Activated CD4-positive, alpha-beta T cell treated with anti-CD3 and anti-CD28 coated beads for 36 hours (primary cell): ENCODE measurements around the gene IL1B. TPM values are rescaled to one million over a fixed set of nuclear protein-coding genes. Genes with fewer than 3 reads are reported as not detected.
A peak's percentile ranks its signal among the peaks of the same experiment; 100 is the strongest.

Source experiments
- ATAC-seq: fragments of 200-7000 bp; cut with Tn5 transposase; one replicate; pipeline ENCODE4 v1.10.0; 2021; ENCODE audit warnings: mild to moderate bottlenecking, moderate library complexity
- CTCF ChIA-PET: fragments of 350-600 bp; sonication (Branson Sonifier 250); formaldehyde crosslinking; loops from one replicate; lab custom pipeline; 2021; ENCODE audit warnings: antibody characterized with exemption; lab: Charles Lee
- POLR2A ChIA-PET: fragments of 350-600 bp; sonication (Branson Sonifier 250); formaldehyde crosslinking; loops from one replicate; lab custom pipeline; 2021; ENCODE audit warnings: antibody characterized with exemption, inconsistent platforms; lab: Charles Lee
- DNase-seq: peaks from one replicate; pipeline ENCODE4 v3.0.0-alpha.2; 2020
- H3K27ac Mint-ChIP-seq: one replicate; pipeline ENCODE4 v1.8.0; 2021; ENCODE audit warnings: mixed read lengths
- H3K27me3 Mint-ChIP-seq: one replicate; pipeline ENCODE4 v1.8.0; 2021; ENCODE audit warnings: mixed read lengths
- H3K36me3 Mint-ChIP-seq: one replicate; pipeline ENCODE4 v1.8.0; 2021; ENCODE audit warnings: low read depth, mixed read lengths
- H3K4me1 Mint-ChIP-seq: one replicate; pipeline ENCODE4 v1.8.0; 2021; ENCODE audit warnings: mixed read lengths
- H3K4me3 Mint-ChIP-seq: one replicate; pipeline ENCODE4 v1.8.0; 2021; ENCODE audit warnings: mild to moderate bottlenecking, moderate library complexity, mixed read lengths
- H3K9me3 Mint-ChIP-seq: one replicate; pipeline ENCODE4 v1.8.0; 2021; ENCODE audit warnings: low read depth, mixed read lengths
- intact Hi-C, 2 experiments: fragments of 100-400 bp; cut with DNase I in 1 of 2; cut with micrococcal nuclease in 1 of 2; formaldehyde crosslinking; loops; one replicate each; pipeline versions ENCODE4 v1.14.2 to v1.15.1; 2022 to 2024; cut with DNase I, micrococcal nuclease
- total RNA-seq, 2 experiments: library from RNA; stranded (reverse); gene quantifications; one replicate each; pipeline ENCODE4 v1.2.3, GENCODE V29; 2021

The IL1B gene
- total RNA-seq, 2 experiments from 2014 or later = 0.18 to 0.37 TPM

DNA sequence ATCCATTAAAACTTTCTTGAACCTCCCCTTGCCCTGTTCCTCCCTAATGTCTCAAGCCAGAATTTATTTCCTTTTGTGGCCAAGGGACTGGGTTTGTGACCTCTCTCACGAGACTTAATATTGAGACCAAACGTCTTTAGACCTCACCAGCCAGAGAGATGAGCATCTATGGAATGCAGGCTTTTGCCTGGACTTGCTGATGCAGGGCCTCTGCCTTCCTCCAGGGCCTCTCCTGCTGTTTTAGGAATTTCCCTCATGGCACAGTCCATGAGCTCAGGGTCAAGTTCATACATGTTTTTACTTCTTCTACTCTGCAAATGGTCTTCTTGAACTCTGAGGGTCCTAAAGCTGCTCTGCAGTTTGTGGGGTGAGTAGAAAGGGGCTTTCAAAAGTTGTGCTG, 22.3 kb downstream of the IL1B start:
- H3K27me3 Mint-ChIP-seq = no peaks in the 10 kb centered on the region
- no peak for DNase-seq
- no peaks in the 10 kb centered on the region for H3K36me3 Mint-ChIP-seq
- POLR2A ChIA-PET = no interaction called here
- no peak for ATAC-seq
- H3K9me3 Mint-ChIP-seq = peaks cover 2% of the 10 kb centered on the region
- H3K4me3 Mint-ChIP-seq = no peak overlapping the region
- CTCF ChIA-PET = no interaction called here
- intact Hi-C loops = no loop called here
- no peak overlapping the region for H3K27ac Mint-ChIP-seq
- peaks cover 19% of the 10 kb centered on the region for H3K4me1 Mint-ChIP-seq

DNA sequence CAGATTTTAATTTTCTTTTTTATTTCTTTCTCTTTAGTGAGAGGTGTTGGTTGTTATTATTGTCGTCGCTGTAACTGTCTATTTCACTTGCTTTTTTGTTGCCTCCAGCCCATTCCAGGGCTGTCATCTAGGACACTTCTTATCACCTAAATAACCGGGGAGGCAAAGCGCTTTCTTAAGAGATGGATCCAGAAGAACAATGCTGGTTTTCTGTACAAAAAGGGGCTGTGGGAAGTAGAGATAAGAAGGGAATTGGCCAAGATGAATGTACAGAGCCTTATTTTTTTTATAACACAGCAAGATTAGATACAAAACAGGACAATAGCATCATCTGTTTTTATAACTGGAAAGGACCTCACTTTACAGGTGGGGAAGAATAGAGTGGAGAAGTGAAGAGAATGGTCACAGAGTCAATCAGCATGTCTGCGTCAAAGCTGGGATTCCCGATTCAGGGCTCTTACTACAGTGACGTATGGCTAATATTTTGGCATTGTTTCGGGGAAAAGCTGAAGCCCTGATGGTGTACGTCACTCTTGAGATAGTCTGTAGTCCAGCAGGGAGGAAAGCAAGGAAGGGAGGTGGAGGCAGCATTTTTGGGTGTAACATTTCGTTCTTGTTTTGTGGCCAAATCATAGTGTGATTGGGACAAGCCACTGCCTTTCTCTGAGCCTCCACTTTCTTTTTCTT, 23.2 kb downstream of the IL1B start:
- peaks cover 2% of the 10 kb centered on the region for H3K9me3 Mint-ChIP-seq
- DNase-seq (no peak), ATAC-seq (no peak)
- no peak overlapping the region for H3K4me3 Mint-ChIP-seq
- H3K36me3 Mint-ChIP-seq = no peaks in the 10 kb centered on the region
- no peaks in the 10 kb centered on the region for H3K27me3 Mint-ChIP-seq
- intact Hi-C loops = no loop called here
- CTCF ChIA-PET = interaction anchor here (1.8 kb wide), 1 partner anchor 64 kb away, joined by 4 read pairs; no protein-coding TSS in a partner anchor
- H3K27ac Mint-ChIP-seq = no peak overlapping the region
- POLR2A ChIA-PET = no interaction called here
- peaks cover 25% of the 10 kb centered on the region for H3K4me1 Mint-ChIP-seq

DNA sequence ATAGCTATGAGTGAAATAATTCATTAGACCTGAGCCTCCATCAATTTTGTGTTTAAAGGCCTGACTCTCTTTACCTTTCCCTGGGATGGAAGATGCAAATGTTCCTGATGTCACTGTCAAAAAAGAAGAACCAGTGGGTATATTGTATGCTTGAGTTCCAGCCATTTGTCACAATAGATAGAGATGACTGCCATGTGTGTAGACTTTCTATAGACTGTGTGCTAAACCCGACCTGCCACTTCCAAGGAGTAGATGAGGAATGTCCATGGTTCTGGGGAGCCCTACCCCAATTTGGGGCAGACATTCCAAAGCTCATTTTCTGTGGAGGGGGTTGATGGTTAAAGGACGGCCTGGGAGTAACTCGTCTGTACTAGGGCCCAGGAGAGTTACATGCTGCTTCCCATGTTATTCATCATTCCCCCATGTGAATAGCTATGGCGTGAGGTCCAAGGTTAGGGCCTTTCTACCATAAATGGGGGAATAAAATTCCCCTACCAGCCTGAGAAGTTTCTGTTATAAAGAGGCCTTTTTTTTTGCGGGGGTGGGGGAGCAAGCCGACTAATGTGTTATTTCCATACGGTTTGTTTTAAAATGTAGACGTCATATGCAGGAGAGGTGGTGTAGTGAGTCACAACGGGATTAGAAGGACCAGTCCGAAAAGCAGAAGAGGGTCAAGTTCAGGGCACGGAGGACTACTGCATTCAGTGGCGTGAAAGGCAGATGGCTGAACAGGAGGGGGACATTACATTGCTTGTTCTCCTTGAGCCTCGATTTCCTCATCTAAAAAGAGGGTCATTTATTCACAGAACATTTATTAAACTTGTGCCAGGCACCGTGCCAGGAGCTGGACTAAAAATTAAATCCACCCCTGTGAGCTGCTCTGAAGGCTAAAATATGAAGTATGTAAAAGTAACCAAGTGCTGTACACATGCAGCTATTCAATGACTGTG, 24.0 kb downstream of the IL1B start:
- no peaks in the 10 kb centered on the region for H3K36me3 Mint-ChIP-seq
- H3K27me3 Mint-ChIP-seq = no peaks in the 10 kb centered on the region
- ATAC-seq (no peak), DNase-seq (no peak)
- intact Hi-C loops = no loop called here
- H3K27ac Mint-ChIP-seq = peak overlapping the region; percentile 72
- peaks cover 3% of the 10 kb centered on the region for H3K9me3 Mint-ChIP-seq
- H3K4me3 Mint-ChIP-seq = no peak overlapping the region
- ChIA-PET CTCF (interaction anchor here (0.7 to 1.8 kb wide), 2 partner anchors 9 to 63 kb away, joined by 3 to 4 read pairs; no protein-coding TSS in a partner anchor), POLR2A (no interaction called here)
- H3K4me1 Mint-ChIP-seq = peaks cover 25% of the 10 kb centered on the region

DNA sequence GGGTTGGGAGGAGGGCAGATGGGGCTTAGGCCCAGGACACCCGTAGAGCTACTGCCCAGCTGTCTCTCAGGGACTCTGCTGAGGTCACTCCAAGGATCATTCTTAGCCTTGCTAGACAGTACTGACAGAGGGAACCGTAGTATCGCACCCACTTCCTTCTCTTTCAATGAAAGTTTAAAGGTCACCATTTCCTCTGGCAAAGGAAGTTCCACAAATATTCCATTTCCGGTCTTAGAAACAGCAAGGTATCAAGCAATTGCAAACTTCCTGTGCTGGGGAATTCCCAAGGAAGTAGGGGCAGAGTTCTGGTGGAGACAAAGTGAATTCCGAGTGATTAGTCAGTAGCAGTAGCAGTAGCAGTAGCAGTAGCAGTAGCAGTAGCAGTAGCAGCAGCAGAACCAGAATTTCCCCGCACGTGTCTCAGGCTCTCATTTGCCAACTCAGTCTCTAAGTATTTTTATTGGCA, 24.7 kb downstream of the IL1B start:
- H3K4me1 Mint-ChIP-seq = peaks cover 25% of the 10 kb centered on the region
- DNase-seq (peak; percentile 45), ATAC-seq (peak; percentile 79)
- no peaks in the 10 kb centered on the region for H3K36me3 Mint-ChIP-seq
- H3K27ac Mint-ChIP-seq = peak overlapping the region; percentile 72
- intact Hi-C loops = no loop called here
- peaks cover 9% of the 10 kb centered on the region for H3K9me3 Mint-ChIP-seq
- no peaks in the 10 kb centered on the region for H3K27me3 Mint-ChIP-seq
- ChIA-PET CTCF (interaction anchor here (0.7 to 1.8 kb wide), 2 partner anchors 8 to 62 kb away, joined by 3 to 4 read pairs; no protein-coding TSS in a partner anchor), POLR2A (no interaction called here)
- H3K4me3 Mint-ChIP-seq = no peak overlapping the region

DNA sequence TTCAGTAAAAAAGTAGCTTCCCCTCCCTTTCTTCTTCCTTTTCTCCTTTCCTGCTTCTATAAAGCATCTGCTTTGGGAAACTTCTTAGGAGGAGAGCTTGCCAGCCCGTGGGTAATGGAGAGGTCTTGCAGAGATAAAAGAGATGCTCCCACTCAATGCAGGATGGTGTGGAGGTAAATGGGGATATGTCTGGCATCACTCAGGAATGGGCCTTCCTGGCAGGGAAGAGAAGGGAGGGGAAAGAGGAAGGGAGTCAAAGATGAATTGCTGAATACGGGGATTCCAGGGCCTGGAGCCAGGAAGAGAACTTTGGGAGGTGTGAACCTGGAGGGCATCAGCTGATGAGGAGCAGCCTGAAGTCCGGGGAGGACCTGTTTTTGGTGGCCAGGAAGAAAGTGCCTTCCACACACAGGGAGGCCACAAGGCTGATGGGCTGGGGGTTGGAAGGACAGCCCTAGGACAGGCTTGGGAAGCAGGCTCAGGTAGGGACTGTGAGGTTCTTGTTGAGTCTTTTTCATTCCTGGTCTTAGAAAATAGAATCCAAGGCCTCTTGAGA, 25.2 kb downstream of the IL1B start:
- DNase-seq (no peak), ATAC-seq (peak; percentile 10)
- intact Hi-C loops = no loop called here
- Mint-ChIP-seq H3K4me3 (no peak overlapping the region), H3K27ac (peak overlapping the region; percentile 72), H3K27me3 (no peaks in the 10 kb centered on the region), H3K36me3 (no peaks in the 10 kb centered on the region), H3K4me1 (peaks cover 25% of the 10 kb centered on the region), H3K9me3 (peaks cover 9% of the 10 kb centered on the region)
- CTCF ChIA-PET = interaction anchor here (0.7 to 1.8 kb wide), 3 partner anchors 8 to 75 kb away, joined by 3 to 4 read pairs (median 3); no protein-coding TSS in a partner anchor
- POLR2A ChIA-PET = no interaction called here

DNA sequence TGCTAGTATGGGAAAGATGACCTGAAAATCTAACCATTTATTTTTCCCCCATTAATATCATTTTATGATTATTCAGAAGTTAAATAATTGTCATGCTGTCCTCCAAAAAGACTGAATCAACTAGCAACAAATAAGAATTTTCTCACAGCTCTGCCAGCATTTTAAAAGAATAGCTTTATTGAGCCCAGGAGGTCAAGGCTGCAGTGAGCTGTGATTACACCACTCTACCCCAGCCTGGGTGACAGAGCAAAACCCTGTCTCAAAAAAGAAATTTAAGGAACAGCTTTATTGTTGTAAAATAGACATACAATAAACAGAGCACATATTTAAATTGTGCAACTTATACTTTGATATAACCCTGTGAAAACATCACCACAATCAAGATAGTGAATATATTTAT, 27.5 kb downstream of the IL1B start:
- intact Hi-C loops = no loop called here
- DNase-seq (no peak), ATAC-seq (no peak)
- Mint-ChIP-seq H3K9me3 (peaks cover 9% of the 10 kb centered on the region), H3K27me3 (no peaks in the 10 kb centered on the region), H3K4me3 (no peak overlapping the region), H3K36me3 (no peaks in the 10 kb centered on the region), H3K4me1 (peaks cover 35% of the 10 kb centered on the region), H3K27ac (no peak overlapping the region)
- ChIA-PET CTCF (interaction anchor here (0.9 to 1.1 kb wide), 2 partner anchors 55 to 76 kb away, joined by 3 to 5 read pairs; no protein-coding TSS in a partner anchor), POLR2A (no interaction called here)

DNA sequence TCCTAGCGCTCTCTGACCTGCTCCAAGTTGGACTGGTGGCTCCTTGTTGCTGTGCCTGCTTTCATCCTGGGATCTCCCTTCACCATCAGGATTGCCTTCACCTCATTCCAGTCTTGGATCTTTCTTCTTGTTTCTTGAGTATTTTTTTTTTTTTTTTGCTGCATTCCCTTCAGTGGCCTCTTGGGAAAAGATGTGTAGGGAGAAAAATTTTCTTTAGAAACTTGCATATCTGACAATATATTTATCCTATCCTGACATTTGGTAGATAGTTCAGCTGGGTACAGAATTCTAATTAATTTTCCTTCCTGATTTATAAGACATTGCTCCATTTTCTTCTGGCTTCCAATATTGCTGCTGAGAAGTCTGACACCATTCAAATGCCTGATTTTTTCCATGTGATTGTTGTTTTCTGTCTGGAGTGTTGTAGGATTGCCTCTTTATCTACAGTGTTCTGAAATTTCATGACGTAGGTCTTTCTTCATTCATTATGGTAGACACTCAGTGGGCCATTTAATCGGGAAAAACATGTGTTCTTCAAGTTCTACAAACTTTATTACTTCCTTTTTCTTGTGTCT, 29.3 kb downstream of the IL1B start:
- peaks cover 30% of the 10 kb centered on the region for H3K4me1 Mint-ChIP-seq
- H3K27ac Mint-ChIP-seq = no peak overlapping the region
- intact Hi-C loops = no loop called here
- no peak for DNase-seq
- POLR2A ChIA-PET = no interaction called here
- H3K9me3 Mint-ChIP-seq = peaks cover 9% of the 10 kb centered on the region
- no peaks in the 10 kb centered on the region for H3K27me3 Mint-ChIP-seq
- H3K36me3 Mint-ChIP-seq = no peaks in the 10 kb centered on the region
- ATAC-seq = no peak
- H3K4me3 Mint-ChIP-seq = no peak overlapping the region
- CTCF ChIA-PET = interaction anchor here (0.6 kb wide), 1 partner anchor 24 kb away, joined by 3 read pairs; no protein-coding TSS in a partner anchor

DNA sequence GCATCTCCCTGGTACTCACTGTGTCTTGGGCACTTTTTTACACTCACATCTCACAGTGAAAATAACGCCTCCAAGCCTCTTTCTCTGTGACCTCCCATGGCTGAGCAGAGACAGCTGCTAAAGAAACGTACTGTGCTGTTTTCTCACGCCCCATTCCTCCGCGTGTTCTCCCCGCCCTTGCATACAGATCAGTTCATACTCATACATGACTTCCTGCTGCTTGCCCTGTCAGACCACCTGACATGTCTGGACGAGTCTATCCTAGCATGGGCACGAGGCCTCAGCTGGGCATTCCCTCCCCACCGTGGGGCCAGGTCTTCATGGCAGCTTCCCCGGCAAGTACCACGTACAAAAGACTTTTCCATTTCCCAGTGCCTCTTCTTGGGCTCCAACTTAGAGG, 31.0 kb downstream of the IL1B start:
- H3K27me3 Mint-ChIP-seq = no peaks in the 10 kb centered on the region
- H3K4me1 Mint-ChIP-seq = peaks cover 20% of the 10 kb centered on the region
- peak overlapping the region; percentile 59 for H3K27ac Mint-ChIP-seq
- no peaks in the 10 kb centered on the region for H3K36me3 Mint-ChIP-seq
- H3K9me3 Mint-ChIP-seq = peaks cover 9% of the 10 kb centered on the region
- intact Hi-C loops = no loop called here
- DNase-seq (peak; percentile 11), ATAC-seq (no peak)
- ChIA-PET CTCF (interaction anchor here (0.7 kb wide), 1 partner anchor 57 kb away, joined by 4 read pairs; no protein-coding TSS in a partner anchor), POLR2A (no interaction called here)
- H3K4me3 Mint-ChIP-seq = no peak overlapping the region

DNA sequence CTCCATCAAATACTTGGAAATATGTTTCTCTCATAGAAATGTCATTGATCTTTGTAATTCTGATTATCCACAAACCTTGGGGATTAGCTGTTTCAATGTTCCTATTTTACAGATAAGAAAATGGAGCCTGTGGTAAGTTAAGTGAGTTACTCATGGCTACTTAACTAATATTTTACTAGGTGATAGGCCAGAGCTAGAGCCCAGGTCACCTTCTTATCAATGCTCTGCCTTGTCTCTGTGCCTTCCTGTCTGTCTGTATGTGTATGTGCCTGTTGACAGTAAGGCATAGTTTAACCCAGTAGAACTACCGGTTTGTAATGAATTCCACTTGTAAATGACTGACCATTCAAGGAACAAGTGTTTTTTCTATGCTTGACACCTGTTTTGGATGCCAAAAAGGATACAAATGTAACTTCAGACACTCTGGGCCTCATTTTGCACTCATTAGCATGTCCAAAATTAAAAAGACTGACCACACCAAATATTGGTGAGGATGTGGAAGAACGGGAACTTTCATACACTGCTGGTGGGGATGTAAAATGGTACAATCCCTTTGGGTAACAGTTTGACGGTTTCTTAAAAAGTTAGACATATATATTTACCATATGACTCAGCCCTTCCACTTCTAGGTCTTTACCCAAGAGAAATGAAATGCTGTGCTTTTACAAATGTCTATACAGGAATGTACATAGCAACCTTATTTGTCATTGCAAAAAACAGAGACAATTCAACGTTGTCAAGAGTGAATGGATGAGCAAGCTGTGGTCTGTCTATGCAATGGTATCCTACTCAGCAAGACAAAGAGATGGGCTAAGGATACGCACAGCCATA, 32.7 kb downstream of the IL1B start:
- Mint-ChIP-seq H3K4me3 (no peak overlapping the region), H3K4me1 (peaks cover 25% of the 10 kb centered on the region), H3K9me3 (peaks cover 7% of the 10 kb centered on the region), H3K27me3 (no peaks in the 10 kb centered on the region), H3K36me3 (no peaks in the 10 kb centered on the region), H3K27ac (peak overlapping the region; percentile 65)
- ATAC-seq (peak; percentile 93), DNase-seq (no peak)
- intact Hi-C loops = no loop called here
- ChIA-PET POLR2A (no interaction called here), CTCF (interaction anchor here (0.6 kb wide), 1 partner anchor 8 kb away, joined by 3 read pairs; no protein-coding TSS in a partner anchor)

DNA sequence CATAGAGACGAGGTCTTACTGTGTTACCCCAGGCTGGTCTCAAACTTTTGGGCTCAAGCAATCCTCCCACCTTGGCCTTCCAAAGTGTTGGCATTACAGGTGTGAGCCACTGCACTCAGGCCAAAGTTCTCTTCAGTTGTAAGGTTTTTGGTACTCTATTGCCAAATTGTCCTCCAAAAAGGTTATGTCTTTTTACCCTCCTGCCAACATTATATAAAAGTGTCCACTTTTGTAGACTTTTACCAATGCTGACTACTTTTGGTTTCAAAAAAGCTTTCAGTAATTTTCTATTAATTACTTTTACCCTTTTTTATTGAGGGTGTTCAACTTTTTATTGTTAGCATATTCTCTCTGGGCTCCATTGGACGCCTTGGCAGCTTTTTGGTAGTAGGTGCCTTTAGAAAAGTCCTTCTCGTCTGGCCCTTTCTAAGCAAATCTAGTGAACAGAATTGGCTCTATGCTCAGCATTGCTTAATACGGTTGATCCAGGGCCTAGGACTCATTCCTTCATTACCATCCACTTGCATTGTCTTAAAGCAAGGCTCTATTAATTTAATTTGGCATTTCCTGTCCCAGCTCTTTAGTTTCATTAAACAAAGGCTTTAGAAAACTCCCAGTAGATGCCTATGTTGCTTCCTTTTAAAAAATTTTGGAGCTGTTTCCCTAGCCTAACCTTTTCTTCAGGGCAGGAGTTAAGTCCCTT, 35.5 kb downstream of the IL1B start:
- ChIA-PET CTCF (interaction anchor here (0.6 to 1.4 kb wide), 4 partner anchors 36 to 1896 kb away, joined by 3 to 4 read pairs (median 4); partner anchors contain the start of gene CKAP2L), POLR2A (no interaction called here)
- no peaks in the 10 kb centered on the region for H3K9me3 Mint-ChIP-seq
- no peak for DNase-seq
- no peak overlapping the region for H3K4me3 Mint-ChIP-seq
- H3K27ac Mint-ChIP-seq = no peak overlapping the region
- no peaks in the 10 kb centered on the region for H3K27me3 Mint-ChIP-seq
- intact Hi-C loops = no loop called here
- peaks cover 21% of the 10 kb centered on the region for H3K4me1 Mint-ChIP-seq
- H3K36me3 Mint-ChIP-seq = no peaks in the 10 kb centered on the region
- ATAC-seq = no peak
